H1 (cell line): ENCODE measurements around the gene OR2T27.
"Not testable (repeated sequence)": the region's sequence is repeated elsewhere in the genome, so short reads cannot be mapped to it uniquely, and the experiment has no call there.

Experiments used
- CREB1 ChIP-seq: IDR thresholded peaks from 2 replicates; pipeline ENCODE4 v1.6.1; 2012; ENCODE audit warnings: inconsistent platforms
- EZH2 ChIP-seq: fragments of 200-600 bp; sonication (generic); IDR thresholded peaks from 2 replicates; pipeline ENCODE4 v1.7.1; 2012; ENCODE audit warnings: low read depth, mild to moderate bottlenecking, moderate library complexity, low read length, inconsistent platforms; ENCODE audit not compliant: severe bottlenecking
- JUND ChIP-seq: IDR thresholded peaks from 2 replicates; pipeline ENCODE4 v1.6.1; 2011; ENCODE audit warnings: mild to moderate bottlenecking, improper control_type of control experiment, low read length
- RAD21 ChIP-seq, 2 experiments: IDR thresholded peaks in 1 of 2; conservative IDR thresholded peaks in 1 of 2; 2 replicates each; pipeline ENCODE4 v1.6.1; 2011; ENCODE audit warnings: low read depth in 2 of 2, low read length in 2 of 2, improper control_type of control experiment in 1 of 2, inconsistent platforms in 1 of 2, mild to moderate bottlenecking in 1 of 2, moderate library complexity in 1 of 2
- SIN3A ChIP-seq, 2 experiments: IDR thresholded peaks in 1 of 2; conservative IDR thresholded peaks in 1 of 2; 2 replicates each; pipeline ENCODE4 v1.6.1; 2011 to 2012; ENCODE audit warnings: low read length in 2 of 2, improper control_type of control experiment in 1 of 2, low read depth in 1 of 2, mild to moderate bottlenecking in 1 of 2
- YY1 ChIP-seq: IDR thresholded peaks from 2 replicates; pipeline ENCODE4 v1.6.1; 2011; ENCODE audit warnings: low read depth, mild to moderate bottlenecking, low read length
- ZNF274 ChIP-seq: IDR thresholded peaks from 2 replicates; pipeline ENCODE4 v1.7.0; 2012; ENCODE audit warnings: low read length, borderline replicate concordance; ENCODE audit errors: extremely low read depth
- TF ChIP-seq, protein P1 (sequence below): IDR thresholded peaks from 2 replicates; pipeline ENCODE4 v1.6.1; 2011; ENCODE audit warnings: low read length, improper control_type of control experiment

DNA sequence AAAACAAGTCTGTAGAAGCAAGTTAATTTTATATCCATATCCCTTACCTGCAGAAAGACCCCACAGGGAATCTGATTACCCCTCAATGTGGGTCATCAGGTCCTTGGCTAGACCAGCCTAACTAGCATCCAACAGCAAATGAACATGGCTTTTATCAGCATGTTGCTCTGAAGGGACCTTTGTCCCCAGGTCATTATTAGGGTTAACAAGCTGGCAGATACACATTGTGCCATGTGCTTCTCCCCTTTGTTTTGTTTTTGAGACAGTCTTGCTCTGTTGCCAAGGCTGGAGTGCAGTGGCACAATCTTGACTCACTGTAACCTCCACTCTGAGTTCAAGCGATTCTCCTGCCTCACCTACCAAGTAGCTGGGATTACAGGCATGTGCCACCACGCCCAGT, 20.3 kb downstream of the OR2T27 start, which contains the start of gene OR2T11:
- TF ChIP-seq CREB1; ZNF274; EZH2; JUND; SIN3A (conservative IDR thresholded peaks at IDR 0.05 in 1 of 2, IDR thresholded peaks at IDR 0.05 in 1 of 2; ENCODE audit: low read depth in 1 of 2, low read length in 2 of 2); RAD21 (IDR thresholded peaks at IDR 0.05 in 1 of 2, conservative IDR thresholded peaks at IDR 0.05 in 1 of 2; ENCODE audit: low read depth in 2 of 2, low read length in 2 of 2); YY1: not testable (repeated sequence)
- TF ChIP-seq, protein P1, sequence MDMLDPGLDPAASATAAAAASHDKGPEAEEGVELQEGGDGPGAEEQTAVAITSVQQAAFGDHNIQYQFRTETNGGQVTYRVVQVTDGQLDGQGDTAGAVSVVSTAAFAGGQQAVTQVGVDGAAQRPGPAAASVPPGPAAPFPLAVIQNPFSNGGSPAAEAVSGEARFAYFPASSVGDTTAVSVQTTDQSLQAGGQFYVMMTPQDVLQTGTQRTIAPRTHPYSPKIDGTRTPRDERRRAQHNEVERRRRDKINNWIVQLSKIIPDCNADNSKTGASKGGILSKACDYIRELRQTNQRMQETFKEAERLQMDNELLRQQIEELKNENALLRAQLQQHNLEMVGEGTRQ, result not testable (repeated sequence)
